GM19025 (cell line): Measurements from ENCODE around the gene ENO3.
A peak's percentile ranks its signal among the peaks of the same experiment; 100 is the strongest.

Experiments
- ATAC-seq: cut with Tn5 transposase; IDR thresholded peaks from one replicate; pipeline ENCODE4 v1.9.1; 2021; ENCODE audit warnings: mild to moderate bottlenecking, low read depth, moderate library complexity; ENCODE audit not compliant: unreplicated experiment

Gene ENO3

DNA sequence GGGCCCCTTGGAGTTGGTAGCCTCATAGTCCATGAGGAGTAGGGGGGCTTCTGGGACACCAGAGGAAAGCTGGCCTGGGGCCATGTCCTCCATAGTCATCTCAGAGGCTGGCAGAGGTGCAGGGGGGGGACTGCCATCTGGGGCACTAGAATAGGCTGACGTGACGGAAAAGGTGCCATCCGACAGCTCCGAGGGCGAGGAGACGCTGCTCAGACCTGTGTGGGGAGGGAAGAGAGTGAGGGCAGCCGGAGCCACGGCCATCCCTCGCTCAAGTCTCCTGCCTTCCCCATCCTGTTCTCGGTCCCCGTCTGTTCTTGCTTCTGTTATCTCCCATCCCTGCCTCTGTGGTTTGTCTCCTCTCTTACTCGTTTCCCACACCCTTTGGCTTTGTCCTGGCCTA is 21.4 kb downstream of the ENO3 start:
- ATAC-seq: no peak

DNA sequence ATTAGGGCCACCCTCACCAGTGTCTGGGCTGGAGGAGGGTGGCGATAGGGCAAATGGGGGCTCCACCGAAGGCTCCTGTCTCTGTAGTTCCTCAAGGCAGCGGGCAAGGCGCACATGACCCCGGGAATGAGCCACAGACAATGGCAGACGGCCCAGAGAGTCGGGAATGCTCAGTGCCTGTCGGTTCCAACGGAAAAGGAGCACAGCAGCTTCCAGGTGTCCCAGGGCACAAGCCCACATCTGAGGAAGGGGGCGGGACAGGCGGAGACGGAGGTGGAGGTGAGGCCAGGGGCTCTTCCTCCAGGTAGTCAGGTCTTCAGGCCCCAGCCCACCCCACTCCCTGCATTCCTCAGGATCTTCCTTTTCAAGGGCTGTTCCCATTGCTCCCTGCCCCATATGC is 21.8 kb downstream of the ENO3 start:
- no peak for ATAC-seq

DNA sequence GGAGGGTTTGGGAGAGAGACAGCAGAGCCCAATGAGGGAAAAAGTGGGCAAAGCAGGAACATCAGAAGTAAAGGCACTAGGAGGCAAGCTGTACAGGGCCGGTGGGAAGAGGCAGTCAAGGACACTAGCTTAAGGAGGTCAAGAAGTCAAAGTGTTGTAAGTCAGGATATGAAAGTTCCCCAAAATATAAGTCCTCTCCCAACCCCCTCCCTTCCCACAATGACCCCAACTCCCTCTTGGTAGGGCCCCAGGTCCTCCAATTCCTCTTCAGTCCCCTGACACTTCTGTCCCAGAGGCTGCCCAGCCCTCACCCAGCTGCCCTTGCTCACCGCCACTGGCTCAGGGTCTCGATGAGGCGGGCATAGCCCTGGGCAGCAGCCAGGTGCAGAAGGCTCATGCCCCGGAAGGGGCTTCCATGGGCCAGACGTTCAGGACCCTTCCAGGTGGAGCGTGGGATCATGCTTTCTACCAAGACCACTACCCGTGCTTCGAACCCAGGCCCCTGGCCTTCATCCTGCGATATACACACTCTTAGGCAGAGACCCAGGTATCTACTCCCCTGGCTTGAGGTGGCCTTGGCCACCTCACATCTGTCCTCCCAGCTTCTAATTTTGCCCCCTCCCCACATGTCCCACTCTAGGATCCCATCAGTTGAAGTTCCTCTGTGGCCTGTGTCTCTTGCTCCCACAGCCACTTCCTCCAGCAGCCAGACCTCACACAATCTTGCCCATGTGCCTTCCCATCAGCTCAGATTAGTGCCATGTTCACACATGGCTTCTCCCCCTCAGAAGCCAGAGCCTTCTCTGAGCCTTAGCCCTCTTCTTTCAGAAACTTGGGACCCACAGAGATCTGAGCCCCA is 22.6 kb downstream of the ENO3 start:
- no peak for ATAC-seq

DNA sequence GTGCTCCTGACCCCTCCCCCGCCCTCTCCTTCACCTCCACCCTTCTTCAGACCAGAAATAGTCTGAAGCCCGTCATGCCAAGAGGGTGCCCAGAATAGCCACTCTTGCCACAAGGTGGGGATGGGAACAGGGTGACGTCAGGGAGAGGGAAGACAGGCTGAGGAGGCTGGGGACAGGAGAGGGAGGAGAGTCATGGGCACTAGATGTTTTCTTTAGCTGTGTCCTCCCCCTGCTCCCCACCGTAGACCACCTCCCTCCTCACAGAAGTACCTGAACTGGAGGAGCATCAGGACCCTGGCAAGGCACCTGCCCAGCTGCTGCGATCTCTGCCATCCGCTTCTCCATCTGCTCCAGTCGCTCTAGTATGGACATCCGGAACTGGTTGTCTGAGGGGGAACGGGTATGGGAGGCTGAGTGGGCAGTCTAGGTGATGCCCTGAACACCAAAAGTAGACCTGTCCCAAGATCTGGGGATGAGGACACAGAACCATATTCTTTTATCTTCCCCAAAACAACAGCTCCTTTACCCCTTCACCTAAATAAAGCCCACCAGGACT is 23.3 kb downstream of the ENO3 start:
- ATAC-seq: no peak

DNA sequence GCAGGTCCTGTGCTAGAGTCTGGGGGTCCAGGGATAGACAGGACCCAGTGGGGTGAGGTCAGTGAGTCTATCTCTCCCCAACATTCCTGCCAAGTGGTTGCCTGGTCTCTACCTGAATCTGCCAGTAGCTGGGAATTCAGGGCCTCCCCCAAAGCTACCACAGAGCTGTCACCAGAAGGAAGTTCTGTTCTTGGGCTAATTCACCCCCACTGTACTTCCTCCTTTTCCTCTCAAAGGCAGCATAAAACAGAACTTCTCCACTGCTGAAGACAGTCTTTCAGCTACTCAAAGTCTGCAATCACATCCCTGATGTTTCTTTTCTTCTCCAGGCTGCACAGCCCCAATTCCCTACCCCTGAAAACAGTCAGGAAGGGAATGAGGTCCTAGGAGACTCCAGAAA is 27.8 kb downstream of the ENO3 start:
- ATAC-seq: no peak

DNA sequence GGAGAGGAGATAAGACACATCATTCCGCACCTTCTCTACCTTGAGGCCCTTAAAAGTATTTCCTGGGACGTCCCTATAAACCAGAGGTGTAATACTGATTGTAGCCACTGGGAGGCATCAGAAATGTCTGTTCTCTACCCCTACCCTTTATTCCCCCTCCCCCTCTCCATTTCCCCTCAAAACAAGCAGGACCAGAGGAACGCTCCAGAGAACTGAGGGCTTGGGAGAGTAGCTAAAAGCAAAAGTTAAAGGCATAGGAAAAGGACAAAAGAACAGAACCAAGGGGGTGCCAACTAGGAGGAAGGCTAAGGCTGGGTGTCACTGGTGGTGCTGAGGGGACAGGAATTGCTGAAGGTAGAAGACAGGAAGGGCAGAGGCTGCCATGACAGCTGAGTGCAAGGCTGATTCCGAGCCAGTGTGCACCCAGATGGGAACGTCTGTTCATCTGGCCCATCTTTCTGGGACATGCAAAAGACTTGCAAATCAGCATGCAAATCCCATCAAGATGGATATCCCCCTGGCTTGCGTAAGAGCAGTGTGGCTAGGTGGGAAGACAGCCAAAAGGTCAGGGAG is 29.8 kb downstream of the ENO3 start:
- ATAC-seq: no peak

DNA sequence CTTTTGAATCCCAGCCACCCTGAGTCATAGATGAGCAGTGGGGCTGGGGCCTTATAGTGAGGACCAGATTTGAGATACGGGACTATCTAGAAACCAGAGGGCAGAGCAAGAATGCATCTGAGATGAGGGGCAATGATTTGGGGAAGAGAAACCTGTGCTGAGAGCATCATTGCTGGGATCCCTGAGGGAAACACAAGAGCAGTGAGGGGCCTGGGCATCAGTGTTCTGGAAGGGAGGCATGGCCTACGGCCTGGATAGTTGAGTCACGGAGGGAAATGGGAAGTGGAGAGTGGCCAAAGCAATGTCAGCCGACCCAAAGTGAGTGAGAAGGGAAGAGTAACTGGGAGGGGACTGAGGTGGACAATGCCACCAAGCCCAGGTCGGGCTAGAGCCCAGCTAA is 31.4 kb downstream of the ENO3 start:
- no peak for ATAC-seq

DNA sequence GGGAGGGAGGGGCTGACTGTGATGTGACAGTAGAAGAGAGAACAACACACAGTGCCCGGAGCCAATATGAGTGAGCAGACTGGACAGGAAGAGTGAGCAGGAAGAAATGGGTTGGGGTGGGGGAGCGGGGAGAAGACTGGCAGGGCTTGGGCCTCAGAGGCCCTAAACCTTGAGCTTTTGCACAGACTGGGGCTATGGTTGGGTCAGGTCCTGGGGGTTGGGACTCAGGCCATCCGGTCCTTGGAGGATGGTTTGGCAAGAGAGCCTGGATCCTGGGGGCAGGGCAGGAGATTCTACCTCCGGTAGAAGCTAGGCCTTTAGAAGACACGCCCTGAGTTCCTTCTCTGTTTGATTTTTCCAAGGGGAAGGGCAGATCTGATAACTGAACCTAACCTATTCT is 35.5 kb downstream of the ENO3 start:
- no peak for ATAC-seq

DNA sequence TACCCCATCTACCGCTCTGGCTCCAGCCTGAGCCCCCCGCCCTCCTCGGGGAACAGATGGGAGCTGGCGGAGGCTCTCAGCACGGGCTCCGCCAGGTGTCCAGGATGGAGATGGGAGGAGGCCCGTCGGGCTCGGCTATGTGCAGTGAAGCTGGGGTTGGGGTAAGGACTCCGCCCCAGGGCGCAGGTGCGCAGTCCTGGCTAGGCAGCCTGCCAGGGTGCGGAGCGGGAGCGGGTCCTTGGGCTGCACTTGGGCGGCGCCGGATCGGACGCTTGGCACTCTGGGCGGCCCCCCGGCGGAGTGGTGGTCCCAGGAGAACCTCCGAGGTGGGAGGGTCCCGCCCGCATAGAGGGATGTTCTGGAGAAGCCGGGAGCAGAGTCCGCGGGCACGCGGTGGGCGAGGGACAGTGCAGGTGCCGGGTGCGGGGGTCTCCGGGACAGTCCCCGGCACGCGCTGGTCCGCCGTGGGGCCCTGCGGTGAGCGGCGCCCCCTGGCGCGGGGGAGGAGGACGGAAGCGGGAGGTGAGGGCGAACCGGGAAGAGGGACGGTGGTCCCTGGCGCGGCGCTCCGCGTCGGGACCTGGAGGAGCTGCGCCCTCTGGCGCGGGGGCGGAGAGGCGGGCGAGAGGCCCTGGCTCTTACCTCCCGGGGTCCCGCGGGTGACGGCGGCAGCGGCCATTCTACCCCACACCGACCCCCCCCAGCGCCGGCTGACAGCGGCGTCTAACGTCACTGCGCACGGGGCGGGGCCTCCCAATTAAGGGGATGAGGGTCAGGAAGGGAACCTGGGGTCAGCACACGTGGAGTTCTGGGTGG is 36.2 kb downstream of the ENO3 start, which contains the start of gene CAMTA2:
CAMTA2 (minus strand) TSS at position 725 of the 816 bp plus-strand sequence. CDS start 1,453 bp downstream, outside the sequence.
- ATAC-seq: peak; percentile 79

DNA sequence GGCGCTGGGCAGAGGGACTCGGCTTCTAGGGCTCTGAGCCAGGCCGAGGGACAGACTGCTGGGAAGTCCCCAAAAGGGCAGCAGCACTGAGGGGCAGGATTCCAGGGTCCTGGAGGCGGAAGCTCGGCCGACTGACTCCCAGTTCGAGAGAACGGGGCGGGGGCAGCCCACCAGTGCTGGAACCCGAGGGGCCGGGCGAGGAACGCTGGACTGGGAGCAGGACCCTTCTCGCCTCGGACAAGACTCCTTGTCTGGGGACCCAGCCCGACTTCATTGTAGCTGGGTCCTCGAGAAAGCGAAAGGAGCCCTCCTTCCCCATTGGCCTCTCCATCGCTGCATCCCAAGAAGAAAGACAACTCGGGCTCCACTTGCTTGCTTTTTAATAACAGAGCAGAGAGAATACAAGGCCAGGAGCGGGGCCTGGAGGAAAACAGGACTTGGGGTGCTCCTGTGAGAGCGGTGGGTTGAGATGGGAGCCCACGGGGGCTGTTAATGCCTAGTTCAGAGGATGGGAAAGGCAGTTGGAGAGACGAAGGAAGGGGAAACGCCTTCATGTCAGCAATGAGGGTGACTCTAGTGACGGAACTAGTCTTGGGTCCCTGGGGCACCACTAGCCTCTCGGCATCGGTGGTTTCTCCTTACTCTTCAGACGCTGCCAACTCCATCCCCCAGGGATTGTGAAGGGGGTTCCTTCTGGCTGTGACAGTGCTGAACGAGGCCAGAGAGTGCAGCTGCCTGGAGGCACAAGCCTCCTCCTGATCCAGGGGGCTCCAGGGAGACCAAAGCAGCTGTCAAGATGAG is 37.0 kb downstream of the ENO3 start:
- no peak for ATAC-seq

DNA sequence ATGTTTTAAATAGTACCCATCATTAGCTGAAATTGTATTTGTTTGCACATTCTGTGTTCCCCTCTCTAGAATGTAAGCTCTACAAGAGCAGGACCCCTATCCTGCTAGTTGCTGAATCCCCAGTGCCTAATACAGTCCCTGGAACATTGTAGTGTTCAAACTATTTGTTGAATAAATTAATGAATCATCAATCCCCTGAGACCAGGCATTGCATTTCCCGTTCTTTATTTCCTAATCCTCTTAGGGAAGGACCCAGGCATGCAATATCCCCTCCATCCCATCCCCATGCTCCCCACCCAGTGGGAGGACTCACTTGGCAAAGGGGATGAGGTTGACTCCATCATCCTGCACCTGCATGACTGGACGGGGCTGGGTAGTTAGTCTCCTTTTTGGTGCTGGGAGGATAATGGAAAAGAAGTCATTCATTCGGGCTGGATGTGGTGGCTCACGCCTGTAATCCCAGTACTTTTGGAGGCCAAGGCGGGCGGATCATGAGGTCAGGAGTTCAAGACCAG is 43.2 kb downstream of the ENO3 start:
- no peak for ATAC-seq

DNA sequence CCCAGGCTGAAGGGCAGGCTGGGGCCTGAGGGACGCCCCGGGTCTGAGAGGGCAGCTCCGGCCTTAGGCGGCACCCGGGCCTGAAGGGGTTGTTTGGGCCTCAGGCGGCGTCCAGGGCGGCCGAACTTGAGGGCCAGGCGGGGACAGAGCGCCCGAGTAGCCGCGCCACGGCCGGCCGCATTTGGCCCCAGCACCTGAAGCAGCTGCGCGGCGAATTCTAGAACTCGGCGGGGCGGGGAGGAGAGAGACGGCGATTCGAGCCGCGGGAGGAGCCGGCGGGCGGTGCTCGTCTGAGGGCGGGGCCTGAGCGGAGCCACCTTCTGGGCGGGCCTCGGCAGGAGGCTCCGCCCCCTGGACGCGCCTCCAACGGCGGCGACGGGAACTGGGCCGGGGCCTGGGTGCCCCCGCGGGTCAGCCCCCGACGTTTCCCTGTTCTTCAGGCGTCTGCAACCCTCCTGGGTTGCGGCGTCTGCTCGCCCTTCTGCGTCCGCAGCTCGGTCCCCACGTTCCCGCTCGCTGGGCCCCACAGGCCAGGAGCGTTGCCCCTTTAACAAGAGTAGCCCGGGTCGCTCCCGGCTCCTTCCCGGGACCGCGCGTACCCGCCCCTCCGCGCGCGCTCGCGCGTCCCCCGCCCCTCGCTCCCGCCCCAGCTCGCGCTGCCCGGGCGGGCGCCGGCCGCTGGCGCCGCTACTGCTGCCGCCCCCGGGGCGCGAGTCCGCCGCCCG is 46.5 kb downstream of the ENO3 start, which contains the start of the genes INCA1 and KIF1C:
INCA1 (minus strand) TSS at position 221 of the 725 bp plus-strand sequence. CDS start 3,085 bp downstream, outside the sequence.
KIF1C (plus strand) TSS at position 649 of the 725 bp plus-strand sequence. CDS start 2,297 bp downstream, outside the sequence.
- ATAC-seq: peak; percentile 88

DNA sequence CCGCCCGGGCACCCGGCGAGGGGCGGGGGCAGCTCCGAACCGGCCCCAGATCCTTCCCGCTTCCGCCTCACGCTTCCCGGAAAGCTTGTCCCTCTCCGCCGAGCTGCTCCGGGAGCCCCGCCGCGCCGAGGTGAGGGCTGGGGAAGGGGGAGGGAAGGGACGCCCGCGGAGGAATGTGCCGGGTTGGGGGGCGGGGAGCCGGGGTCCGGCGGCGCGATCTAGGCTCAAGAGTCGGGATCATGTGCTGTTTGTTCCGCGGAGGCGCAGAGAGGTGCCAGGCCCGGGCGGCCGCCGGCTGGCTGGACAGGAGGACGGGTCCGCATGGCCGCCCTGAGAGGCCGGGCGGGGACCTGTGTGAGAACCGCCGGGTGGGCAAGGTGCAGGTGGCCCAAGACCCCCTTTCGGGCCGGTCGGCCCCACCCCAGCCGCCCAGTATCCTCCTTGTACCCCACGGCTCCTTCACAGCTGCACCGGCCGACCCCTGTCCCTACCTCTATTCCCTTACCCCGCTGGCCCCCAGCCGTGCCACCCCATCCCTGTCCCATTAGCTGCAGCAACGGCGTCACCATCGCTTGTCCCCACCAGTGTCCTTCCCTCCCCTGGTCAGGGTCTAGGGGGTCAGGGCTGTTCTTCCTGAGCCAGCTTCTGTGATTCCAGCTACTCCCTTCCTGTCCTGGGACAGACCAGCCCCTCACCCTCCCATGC is 47.3 kb downstream of the ENO3 start:
- no peak for ATAC-seq

DNA sequence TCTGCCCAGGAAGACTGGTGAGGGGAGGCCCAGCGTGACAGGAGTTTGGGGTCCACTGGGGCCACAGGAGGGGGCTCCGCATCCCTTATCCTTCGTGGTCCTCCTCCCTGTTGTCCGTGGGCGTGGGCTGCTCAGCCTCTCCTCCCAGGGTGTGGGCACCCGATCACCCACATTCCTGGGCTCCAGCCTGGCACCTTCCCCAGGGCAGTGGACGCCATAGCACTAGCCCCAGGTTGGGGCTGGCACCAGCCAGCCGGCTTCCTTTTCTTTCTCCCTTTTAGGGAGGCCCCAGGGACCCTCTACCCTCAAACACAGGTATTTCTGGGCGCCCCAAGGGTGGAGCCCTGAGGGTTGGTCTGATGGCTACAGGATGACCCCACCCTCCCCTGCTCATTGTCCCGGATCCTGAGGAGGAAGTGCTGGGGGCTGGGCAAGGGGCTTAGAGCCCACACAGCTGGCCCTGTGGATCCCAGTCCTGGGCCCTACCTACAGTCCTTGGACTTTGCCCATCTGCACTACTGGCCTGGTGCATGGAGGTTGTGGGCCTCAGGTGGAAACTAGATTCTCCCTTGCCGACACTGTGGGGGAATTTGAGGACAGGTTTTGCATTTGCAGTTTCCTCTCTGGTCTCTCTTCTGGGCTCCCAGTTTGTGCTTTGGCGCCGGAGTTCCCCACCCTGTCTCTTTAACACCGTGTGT is 48.0 kb downstream of the ENO3 start:
- ATAC-seq: no peak

DNA sequence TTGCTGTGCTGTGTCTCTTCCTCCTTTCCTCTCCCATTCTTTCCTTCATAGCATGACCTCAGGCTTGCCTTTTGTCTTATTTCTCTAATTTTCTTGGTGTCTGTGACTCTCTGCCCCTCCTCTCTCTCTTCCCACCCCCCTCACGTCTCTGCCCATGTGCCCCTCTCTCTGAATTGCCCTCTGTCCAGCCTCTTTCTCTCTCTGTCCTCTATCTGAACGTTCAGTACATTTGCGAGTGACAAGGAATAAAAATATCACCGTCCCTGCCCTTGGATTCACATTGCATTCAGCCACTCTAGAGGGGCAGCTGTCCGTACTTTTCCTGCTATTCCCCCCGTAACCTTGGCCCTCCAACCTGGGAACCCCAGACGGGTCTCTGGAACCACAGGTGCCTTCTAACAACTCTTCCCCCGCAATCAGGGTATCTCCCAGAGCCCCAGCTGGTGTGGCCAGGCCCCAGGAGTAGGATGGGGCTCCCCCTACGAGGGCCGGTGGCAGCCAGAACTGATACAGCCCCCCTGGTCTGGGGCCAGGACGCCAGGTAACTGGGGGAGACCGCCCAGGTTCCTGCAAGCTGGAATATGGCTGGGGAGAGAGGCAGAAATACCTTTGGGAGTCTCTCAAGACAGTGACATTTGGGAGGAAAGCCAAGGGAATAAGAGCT is 48.6 kb downstream of the ENO3 start:
- ATAC-seq: no peak

DNA sequence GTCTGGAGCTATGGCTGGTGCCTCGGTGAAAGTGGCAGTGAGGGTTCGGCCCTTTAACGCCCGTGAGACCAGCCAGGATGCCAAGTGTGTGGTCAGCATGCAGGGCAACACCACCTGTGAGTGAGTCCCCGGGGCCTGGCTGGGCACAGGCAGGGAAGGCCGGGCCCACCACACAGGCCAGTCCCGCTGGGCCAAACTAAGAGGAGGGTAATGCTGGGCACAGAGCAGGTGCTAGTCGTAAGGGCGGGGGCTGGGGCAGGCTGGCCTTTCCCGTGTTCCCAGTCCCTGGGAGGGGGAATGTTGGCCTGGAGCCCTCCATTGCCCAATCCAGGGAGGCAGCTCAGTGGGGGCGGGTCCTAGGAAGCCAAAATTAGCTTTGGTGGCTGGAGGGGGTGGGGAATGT is 49.3 kb downstream of the ENO3 start:
- no peak for ATAC-seq

DNA sequence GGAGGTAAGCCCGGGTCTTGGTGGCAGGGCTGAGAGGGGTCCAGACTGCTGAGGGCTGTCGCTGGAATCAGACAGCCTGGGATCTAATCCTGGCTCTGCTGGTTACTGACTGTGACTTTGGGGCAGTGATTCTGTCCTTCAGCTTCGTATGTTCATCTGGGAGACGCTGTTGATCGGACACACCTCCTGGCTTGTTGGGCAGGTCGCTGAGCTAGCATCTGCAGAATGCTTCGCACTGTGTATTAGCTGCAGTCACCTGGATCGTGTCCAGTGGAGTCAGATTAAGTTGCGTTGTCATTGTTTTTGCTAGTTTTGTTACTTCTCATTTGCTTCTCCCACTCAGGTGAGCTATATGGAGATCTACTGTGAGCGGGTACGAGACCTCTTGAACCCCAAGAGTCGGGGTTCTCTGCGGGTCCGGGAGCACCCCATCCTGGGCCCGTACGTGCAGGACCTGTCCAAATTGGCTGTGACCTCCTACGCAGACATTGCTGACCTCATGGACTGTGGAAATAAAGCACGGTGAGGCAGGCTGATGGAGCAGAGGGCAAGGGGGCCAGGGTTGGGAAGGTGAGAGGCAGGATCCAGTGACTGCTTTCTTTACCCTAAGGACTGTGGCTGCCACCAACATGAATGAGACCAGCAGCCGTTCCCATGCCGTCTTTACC is 51.3 kb downstream of the ENO3 start:
- ATAC-seq: no peak
